Coronary artery (tissue), 2 donors: ENCODE measurements around the gene CYP2S1.

Source experiments
- DNase-seq: peaks from one replicate; pipeline ENCODE4 v3.0.0-alpha.2; 2017; ENCODE audit warnings: low spot score
- H3K27ac ChIP-seq, 2 donors: fragments of 200-600 bp; sonication (generic); one replicate each; pipeline ENCODE4 v1.5.1; 2016 to 2019
- H3K4me3 ChIP-seq: fragments of 200-600 bp; sonication (generic); 2 replicates; pipeline ENCODE4 v1.5.1; 2016; ENCODE audit warnings: mild to moderate bottlenecking, moderate library complexity
- CTCF ChIP-seq: fragments of 200-600 bp; sonication (generic); IDR thresholded peaks from one replicate; pipeline ENCODE4 v1.5.1; 2019; ENCODE audit warnings: antibody characterized with exemption

Gene CYP2S1

GRCh38 chr19:41238244-41238643 is 45.2 kb downstream of the CYP2S1 start:
- no peak for TF ChIP-seq CTCF
- Histone ChIP-seq H3K27ac (no peak overlapping the region), H3K4me3 (no peak overlapping the region)
- no peak for DNase-seq

GRCh38 chr19:41239363-41239762 is 46.3 kb downstream of the CYP2S1 start:
- TF ChIP-seq CTCF, result no peak
- Histone ChIP-seq H3K4me3 (no peak overlapping the region), H3K27ac (no peak overlapping the region)
- no peak for DNase-seq

GRCh38 chr19:41239961-41240574 is 47.0 kb downstream of the CYP2S1 start:
- no peak for TF ChIP-seq CTCF
- no peak for DNase-seq
- Histone ChIP-seq H3K4me3 (no peak overlapping the region), H3K27ac (no peak overlapping the region)

- DNase-seq, result no peak
- Histone ChIP-seq H3K27ac (no peak overlapping the region), H3K4me3 (no peak overlapping the region)
- TF ChIP-seq CTCF, result no peak
Observed at GRCh38 chr19:41241859-41242258, 48.8 kb downstream of the CYP2S1 start.

- H3K27ac ChIP-seq, result no peak overlapping the region
- TF ChIP-seq CTCF, result no peak
- DNase-seq, result no peak
- no peak overlapping the region for H3K4me3 ChIP-seq
Observed at GRCh38 chr19:41244117-41244516, 51.1 kb downstream of the CYP2S1 start.

- no peak for TF ChIP-seq CTCF
- H3K27ac ChIP-seq, result no peak overlapping the region
- DNase-seq, result no peak
- H3K4me3 ChIP-seq, result no peak overlapping the region
Observed at GRCh38 chr19:41245843-41246242, 52.8 kb downstream of the CYP2S1 start.

- TF ChIP-seq CTCF, result no peak
- no peak for DNase-seq
- Histone ChIP-seq H3K4me3 (no peak overlapping the region), H3K27ac (no peak overlapping the region)
Observed at GRCh38 chr19:41248895-41249294, 55.9 kb downstream of the CYP2S1 start.
